PC-3 (cell line): ENCODE measurements around the gene SLC8A2.

Experiments
- EZH2 ChIP-seq: fragments of 300-600 bp; sonication (generic); IDR thresholded peaks from one replicate; pipeline ENCODE4 v1.6.1; 2017; ENCODE audit warnings: antibody characterized with exemption, mild to moderate bottlenecking, low read length; ENCODE audit not compliant: unreplicated experiment
- TF ChIP-seq, protein P1 (sequence below): fragments of 300-600 bp; sonication (generic); conservative IDR thresholded peaks from 2 replicates; pipeline ENCODE4 v1.5.1; 2017; ENCODE audit warnings: antibody characterized with exemption, low read depth, mild to moderate bottlenecking, low read length

DNA sequence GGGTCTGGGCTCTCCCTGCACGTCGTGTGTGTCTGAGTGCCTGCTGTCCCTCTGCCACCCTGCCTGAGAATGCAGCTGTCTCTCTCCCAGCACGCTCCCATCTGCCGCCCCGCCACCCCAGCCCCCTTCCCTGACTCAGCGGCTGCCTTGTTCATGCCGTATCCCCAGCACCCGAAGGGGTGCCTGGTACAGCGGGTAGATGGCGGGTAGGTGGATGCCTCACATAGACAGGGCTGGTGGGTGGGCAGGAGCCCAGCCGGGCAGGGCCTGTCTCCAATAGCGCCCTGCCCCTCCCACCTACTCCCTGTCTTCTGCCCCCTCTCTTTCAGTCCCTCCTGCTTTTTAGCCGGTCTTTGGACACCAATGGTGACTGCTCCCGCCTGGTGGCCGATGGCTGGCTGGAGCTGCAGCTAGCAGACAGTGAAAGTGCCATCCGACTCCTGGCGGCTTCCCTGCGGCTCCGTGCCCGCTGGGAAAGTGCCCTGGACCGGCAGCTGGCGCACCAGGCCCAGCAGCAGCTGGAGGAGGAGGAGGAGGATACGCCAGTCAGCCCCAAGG, 92.2 kb downstream of the SLC8A2 start:
- TF ChIP-seq, protein P1, sequence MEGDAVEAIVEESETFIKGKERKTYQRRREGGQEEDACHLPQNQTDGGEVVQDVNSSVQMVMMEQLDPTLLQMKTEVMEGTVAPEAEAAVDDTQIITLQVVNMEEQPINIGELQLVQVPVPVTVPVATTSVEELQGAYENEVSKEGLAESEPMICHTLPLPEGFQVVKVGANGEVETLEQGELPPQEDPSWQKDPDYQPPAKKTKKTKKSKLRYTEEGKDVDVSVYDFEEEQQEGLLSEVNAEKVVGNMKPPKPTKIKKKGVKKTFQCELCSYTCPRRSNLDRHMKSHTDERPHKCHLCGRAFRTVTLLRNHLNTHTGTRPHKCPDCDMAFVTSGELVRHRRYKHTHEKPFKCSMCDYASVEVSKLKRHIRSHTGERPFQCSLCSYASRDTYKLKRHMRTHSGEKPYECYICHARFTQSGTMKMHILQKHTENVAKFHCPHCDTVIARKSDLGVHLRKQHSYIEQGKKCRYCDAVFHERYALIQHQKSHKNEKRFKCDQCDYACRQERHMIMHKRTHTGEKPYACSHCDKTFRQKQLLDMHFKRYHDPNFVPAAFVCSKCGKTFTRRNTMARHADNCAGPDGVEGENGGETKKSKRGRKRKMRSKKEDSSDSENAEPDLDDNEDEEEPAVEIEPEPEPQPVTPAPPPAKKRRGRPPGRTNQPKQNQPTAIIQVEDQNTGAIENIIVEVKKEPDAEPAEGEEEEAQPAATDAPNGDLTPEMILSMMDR: no peak
- TF ChIP-seq EZH2: no peak
